ENCODE measurements around the gene FAM227B.

GRCh38 chr15:49296258-49296657, 324.4 kb downstream of the FAM227B start:
- TF ChIP-seq CTCF (IDR thresholded peaks at IDR 0.05) = no peak
- no peak for TF ChIP-seq POLR2A (IDR thresholded peaks at IDR 0.05)
- no peak for TF ChIP-seq POLR2AphosphoS5 (IDR thresholded peaks at IDR 0.05)
